Stimulated activated CD8-positive, alpha-beta memory T cell treated with anti-CD3 and anti-CD28 coated beads, Interleukin-15, amount 100 ng/mL, for 1 hour (primary cell): Measurements from ENCODE around the gene DAB1.

Source experiments
- DNase-seq: peaks from one replicate; pipeline ENCODE4 v3.0.0-alpha.2; 2020; ENCODE audit warnings: low read depth

DAB1 gene

GRCh38 chr1:57411262-57411661 is 12.6 kb downstream of the DAB1 start:
- DNase-seq, result no peak

GRCh38 chr1:57410508-57410907 is 13.4 kb downstream of the DAB1 start:
- DNase-seq, result no peak

- no peak for DNase-seq
Observed at GRCh38 chr1:57407928-57408327, 15.9 kb downstream of the DAB1 start.

GRCh38 chr1:57406428-57406970 is 17.4 kb downstream of the DAB1 start:
- DNase-seq, result no peak

- DNase-seq, result no peak
Observed at GRCh38 chr1:57404884-57405283, 19.0 kb downstream of the DAB1 start.

GRCh38 chr1:57403201-57403600 is 20.7 kb downstream of the DAB1 start:
- DNase-seq, result no peak

- no peak for DNase-seq
Observed at GRCh38 chr1:57401671-57402070, 22.2 kb downstream of the DAB1 start.

- no peak for DNase-seq
Observed at GRCh38 chr1:57400048-57400447, 23.8 kb downstream of the DAB1 start.

- DNase-seq, result no peak
Observed at GRCh38 chr1:57393058-57393584, 30.7 kb downstream of the DAB1 start.

GRCh38 chr1:57385336-57385735 is 38.5 kb downstream of the DAB1 start:
- DNase-seq, result no peak

GRCh38 chr1:57384901-57385300 is 39.0 kb downstream of the DAB1 start:
- no peak for DNase-seq

GRCh38 chr1:57384284-57384683 is 39.6 kb downstream of the DAB1 start:
- DNase-seq, result no peak

GRCh38 chr1:57381871-57382270 is 42.0 kb downstream of the DAB1 start:
- DNase-seq, result no peak

GRCh38 chr1:57381426-57381825 is 42.4 kb downstream of the DAB1 start:
- DNase-seq, result no peak

GRCh38 chr1:57380923-57381322 is 42.9 kb downstream of the DAB1 start:
- no peak for DNase-seq

- no peak for DNase-seq
Observed at GRCh38 chr1:57378534-57378933, 45.3 kb downstream of the DAB1 start.

GRCh38 chr1:57377339-57378139 is 46.3 kb downstream of the DAB1 start:
- no peak for DNase-seq

GRCh38 chr1:57376041-57376440 is 47.8 kb downstream of the DAB1 start:
- DNase-seq, result no peak

- no peak for DNase-seq
Observed at GRCh38 chr1:57369889-57370288, 54.0 kb downstream of the DAB1 start.

- no peak for DNase-seq
Observed at GRCh38 chr1:57367945-57368344, 55.9 kb downstream of the DAB1 start.

GRCh38 chr1:57363643-57364042 is 60.2 kb downstream of the DAB1 start:
- no peak for DNase-seq

- no peak for DNase-seq
Observed at GRCh38 chr1:57363165-57363564, 60.7 kb downstream of the DAB1 start.

- DNase-seq, result no peak
Observed at GRCh38 chr1:57362480-57362879, 61.4 kb downstream of the DAB1 start.

GRCh38 chr1:57361516-57361915 is 62.3 kb downstream of the DAB1 start:
- DNase-seq, result no peak
